Measurements from ENCODE around the gene GAS6.

DNA sequence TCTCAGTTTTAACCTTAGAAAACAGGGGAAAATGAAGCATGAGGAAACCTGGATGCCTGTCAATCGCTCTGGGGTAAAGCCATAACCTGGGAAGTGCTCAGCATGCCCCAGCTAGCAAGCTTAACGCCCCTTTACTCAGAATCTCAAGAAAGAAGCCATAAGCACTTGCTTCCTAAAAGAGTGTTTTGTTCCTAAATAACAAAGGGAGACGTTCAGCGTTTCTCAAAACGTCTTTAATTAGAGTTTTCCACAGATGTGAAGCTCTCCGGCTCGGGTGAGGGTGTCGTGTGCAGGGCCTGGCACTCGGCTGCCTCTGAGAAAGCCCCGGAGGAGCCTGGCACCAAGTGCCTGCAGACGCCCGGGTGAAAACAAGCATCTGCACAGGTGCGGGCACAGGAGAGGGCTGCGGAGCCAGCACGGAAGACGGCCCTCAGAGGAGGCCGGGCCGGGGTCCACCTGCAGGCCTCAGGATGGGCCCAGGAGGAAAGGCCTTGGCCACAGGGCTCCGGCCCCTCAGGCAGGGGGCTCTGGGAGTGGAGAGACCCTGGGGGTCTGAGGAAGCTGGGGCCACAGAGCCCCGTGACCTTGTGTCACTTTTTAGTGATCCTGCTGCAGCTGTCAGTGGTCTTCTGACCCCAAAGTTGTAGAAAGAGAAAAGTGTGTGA lies 6.2 kb downstream of the GAS6 start:
- TF ChIP-seq, protein P1, sequence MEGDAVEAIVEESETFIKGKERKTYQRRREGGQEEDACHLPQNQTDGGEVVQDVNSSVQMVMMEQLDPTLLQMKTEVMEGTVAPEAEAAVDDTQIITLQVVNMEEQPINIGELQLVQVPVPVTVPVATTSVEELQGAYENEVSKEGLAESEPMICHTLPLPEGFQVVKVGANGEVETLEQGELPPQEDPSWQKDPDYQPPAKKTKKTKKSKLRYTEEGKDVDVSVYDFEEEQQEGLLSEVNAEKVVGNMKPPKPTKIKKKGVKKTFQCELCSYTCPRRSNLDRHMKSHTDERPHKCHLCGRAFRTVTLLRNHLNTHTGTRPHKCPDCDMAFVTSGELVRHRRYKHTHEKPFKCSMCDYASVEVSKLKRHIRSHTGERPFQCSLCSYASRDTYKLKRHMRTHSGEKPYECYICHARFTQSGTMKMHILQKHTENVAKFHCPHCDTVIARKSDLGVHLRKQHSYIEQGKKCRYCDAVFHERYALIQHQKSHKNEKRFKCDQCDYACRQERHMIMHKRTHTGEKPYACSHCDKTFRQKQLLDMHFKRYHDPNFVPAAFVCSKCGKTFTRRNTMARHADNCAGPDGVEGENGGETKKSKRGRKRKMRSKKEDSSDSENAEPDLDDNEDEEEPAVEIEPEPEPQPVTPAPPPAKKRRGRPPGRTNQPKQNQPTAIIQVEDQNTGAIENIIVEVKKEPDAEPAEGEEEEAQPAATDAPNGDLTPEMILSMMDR (conservative IDR thresholded peaks at IDR 0.05): no peak
- no peak for TF ChIP-seq EZH2 (IDR thresholded peaks at IDR 0.05; ENCODE audit: low read depth)

Measured in PC-9 (cell line).